Osteoblast (primary cell): ENCODE data around the gene VCX3A. TPM values are rescaled to one million over a fixed set of nuclear protein-coding genes. Genes with fewer than 3 reads are reported as not detected.

ENCODE experiments used
- DNase-seq: peaks from one replicate; pipeline ENCODE4 v3.0.0; 2011; ENCODE audit warnings: low spot score, mixed read lengths; ENCODE audit not compliant: insufficient read length; ENCODE audit errors: missing footprints
- H2AFZ ChIP-seq: 2 replicates; pipeline ENCODE4 v1.6.0; 2011; ENCODE audit warnings: mild to moderate bottlenecking, low read length
- H3K27ac ChIP-seq: 2 replicates; pipeline ENCODE4 v1.5.1; 2011; ENCODE audit warnings: mild to moderate bottlenecking, low read depth, low read length, moderate library complexity
- H3K27me3 ChIP-seq: 2 replicates; pipeline ENCODE4 v1.6.0; 2012; ENCODE audit warnings: mild to moderate bottlenecking, control low read depth, inconsistent platforms, low read length, moderate library complexity; ENCODE audit not compliant: insufficient read depth
- H3K36me3 ChIP-seq: 2 replicates; pipeline ENCODE4 v1.5.1; 2011; ENCODE audit warnings: mild to moderate bottlenecking, low read length, control low read depth, moderate library complexity; ENCODE audit not compliant: insufficient read depth
- H3K4me1 ChIP-seq: 2 replicates; pipeline ENCODE4 v1.5.1; 2011; ENCODE audit warnings: mild to moderate bottlenecking, low read length, control low read depth, moderate library complexity; ENCODE audit not compliant: insufficient read depth
- H3K4me2 ChIP-seq: 2 replicates; pipeline ENCODE4 v1.6.0; 2011; ENCODE audit warnings: mild to moderate bottlenecking, low read length; ENCODE audit not compliant: insufficient read depth
- H3K4me3 ChIP-seq: fragments of 200-600 bp; sonication (generic); 3 replicates; pipeline ENCODE4 v1.5.1; 2012; ENCODE audit warnings: mild to moderate bottlenecking, low read length, inconsistent platforms; ENCODE audit not compliant: insufficient read depth
- H3K79me2 ChIP-seq: 2 replicates; pipeline ENCODE4 v1.6.0; 2012; ENCODE audit warnings: mild to moderate bottlenecking, low read length, control low read depth, inconsistent platforms; ENCODE audit not compliant: insufficient read depth
- H3K9me3 ChIP-seq: 2 replicates; pipeline ENCODE4 v1.5.1; 2011; ENCODE audit warnings: low read depth, low read length, control low read depth
- H4K20me1 ChIP-seq: 2 replicates; pipeline ENCODE4 v1.6.0; 2012; ENCODE audit warnings: mild to moderate bottlenecking, low read length, control low read depth; ENCODE audit not compliant: insufficient read depth
- CTCF ChIP-seq: IDR thresholded peaks from 2 replicates; pipeline ENCODE4 v1.5.1; 2011; ENCODE audit warnings: mild to moderate bottlenecking, low read depth, low read length, moderate library complexity; ENCODE audit errors: extremely low read depth
- total RNA-seq: library from RNA; depleted of rRNA; stranded (reverse); fragments of >200 nt; gene quantifications from 2 replicates; pipeline ENCODE4 v1.2.3, GENCODE V29; 2012

Gene VCX3A
- total RNA-seq, 1 donor: not detected

DNA sequence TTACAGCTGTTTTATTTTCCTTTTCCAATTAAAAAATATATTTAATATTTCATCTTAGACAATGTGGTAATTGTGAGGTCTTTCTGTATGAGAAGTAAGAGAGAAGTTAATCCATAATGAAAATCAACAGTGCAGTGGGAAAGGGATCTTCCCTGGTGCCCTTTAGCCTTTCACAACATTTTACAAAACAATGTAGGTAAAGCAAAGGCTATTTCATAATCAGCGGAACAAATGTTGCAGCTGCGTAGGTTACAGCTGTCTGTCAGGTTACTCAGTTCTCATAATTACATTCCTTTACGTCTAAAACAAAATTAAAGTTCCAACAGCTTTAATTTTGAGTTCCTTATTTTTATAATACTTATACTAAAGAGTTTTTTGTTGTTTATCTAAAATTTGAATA lies 22.8 kb upstream of the VCX3A start:
- no peak overlapping the region for H3K4me3 ChIP-seq
- H3K27ac ChIP-seq: no peak overlapping the region
- no peak overlapping the region for H3K4me2 ChIP-seq
- no peaks in the 10 kb centered on the region for H3K27me3 ChIP-seq
- H3K9me3 ChIP-seq: peaks cover 2% of the 10 kb centered on the region
- no peak overlapping the region for H2AFZ ChIP-seq
- no peak for DNase-seq
- no peaks in the 10 kb centered on the region for H4K20me1 ChIP-seq
- no peaks in the 10 kb centered on the region for H3K79me2 ChIP-seq
- no peaks in the 10 kb centered on the region for H3K36me3 ChIP-seq
- no peaks in the 10 kb centered on the region for H3K4me1 ChIP-seq
- no peak for TF ChIP-seq CTCF

GRCh38 chrX:6550999-6551398 lies 16.1 kb upstream of the VCX3A start:
- H3K79me2 ChIP-seq: no peaks in the 10 kb centered on the region
- H3K27me3 ChIP-seq: no peaks in the 10 kb centered on the region
- no peak overlapping the region for H2AFZ ChIP-seq
- peaks cover 2% of the 10 kb centered on the region for H3K9me3 ChIP-seq
- no peaks in the 10 kb centered on the region for H3K36me3 ChIP-seq
- DNase-seq: no peak
- H4K20me1 ChIP-seq: no peaks in the 10 kb centered on the region
- no peak overlapping the region for H3K27ac ChIP-seq
- H3K4me1 ChIP-seq: no peaks in the 10 kb centered on the region
- no peak overlapping the region for H3K4me3 ChIP-seq
- no peak for TF ChIP-seq CTCF
- H3K4me2 ChIP-seq: no peak overlapping the region

DNA sequence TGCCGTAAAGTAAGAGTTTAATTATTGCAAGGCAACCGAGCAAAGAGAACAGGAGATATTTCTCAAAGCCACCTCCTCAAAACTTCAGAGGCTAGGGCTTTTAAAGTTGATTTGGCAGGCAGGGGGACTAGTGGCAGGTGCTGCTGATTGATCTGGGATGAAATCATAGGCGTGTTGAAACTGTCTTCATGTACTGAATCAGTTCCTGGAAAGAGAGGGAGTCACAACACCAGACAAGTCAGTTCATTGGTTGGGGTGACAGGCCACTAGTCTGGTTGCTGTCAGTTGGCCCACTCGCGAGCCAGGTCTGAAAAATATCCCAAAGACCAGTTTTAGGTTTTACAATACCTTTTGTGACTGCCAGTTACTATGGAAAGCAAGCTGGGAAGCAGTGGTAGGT lies 10.8 kb upstream of the VCX3A start:
- no peaks in the 10 kb centered on the region for H3K79me2 ChIP-seq
- no peaks in the 10 kb centered on the region for H4K20me1 ChIP-seq
- no peak overlapping the region for H3K4me3 ChIP-seq
- no peaks in the 10 kb centered on the region for H3K4me1 ChIP-seq
- no peaks in the 10 kb centered on the region for H3K27me3 ChIP-seq
- TF ChIP-seq CTCF: no peak
- H2AFZ ChIP-seq: no peak overlapping the region
- H3K9me3 ChIP-seq: no peaks in the 10 kb centered on the region
- no peak overlapping the region for H3K4me2 ChIP-seq
- no peak for DNase-seq
- no peak overlapping the region for H3K27ac ChIP-seq
- no peaks in the 10 kb centered on the region for H3K36me3 ChIP-seq

GRCh38 chrX:6526564-6527136 lies 8.3 kb downstream of the VCX3A start:
- H3K27ac ChIP-seq: no peak overlapping the region
- no peaks in the 10 kb centered on the region for H3K79me2 ChIP-seq
- H2AFZ ChIP-seq: no peak overlapping the region
- H3K4me3 ChIP-seq: no peak overlapping the region
- H3K27me3 ChIP-seq: no peaks in the 10 kb centered on the region
- H3K4me2 ChIP-seq: no peak overlapping the region
- H4K20me1 ChIP-seq: no peaks in the 10 kb centered on the region
- H3K4me1 ChIP-seq: no peaks in the 10 kb centered on the region
- TF ChIP-seq CTCF: no peak
- no peaks in the 10 kb centered on the region for H3K36me3 ChIP-seq
- H3K9me3 ChIP-seq: no peaks in the 10 kb centered on the region
- no peak for DNase-seq
